NB4 (cell line): ENCODE measurements around the gene DYTN.

ENCODE experiments used
- POLR2A ChIP-seq: IDR thresholded peaks from 2 replicates; pipeline ENCODE4 v1.6.1; 2011; ENCODE audit warnings: mild to moderate bottlenecking; ENCODE audit not compliant: insufficient read length; ENCODE audit errors: extremely low read depth
- TF ChIP-seq, protein P1 (sequence below): IDR thresholded peaks from one replicate; pipeline ENCODE4 v1.5.1; 2012; ENCODE audit warnings: low read depth, low read length
- TF ChIP-seq, protein P2 (sequence below): IDR thresholded peaks from 2 replicates; pipeline ENCODE4 v1.6.1; 2011; ENCODE audit warnings: low read depth, low read length

DNA sequence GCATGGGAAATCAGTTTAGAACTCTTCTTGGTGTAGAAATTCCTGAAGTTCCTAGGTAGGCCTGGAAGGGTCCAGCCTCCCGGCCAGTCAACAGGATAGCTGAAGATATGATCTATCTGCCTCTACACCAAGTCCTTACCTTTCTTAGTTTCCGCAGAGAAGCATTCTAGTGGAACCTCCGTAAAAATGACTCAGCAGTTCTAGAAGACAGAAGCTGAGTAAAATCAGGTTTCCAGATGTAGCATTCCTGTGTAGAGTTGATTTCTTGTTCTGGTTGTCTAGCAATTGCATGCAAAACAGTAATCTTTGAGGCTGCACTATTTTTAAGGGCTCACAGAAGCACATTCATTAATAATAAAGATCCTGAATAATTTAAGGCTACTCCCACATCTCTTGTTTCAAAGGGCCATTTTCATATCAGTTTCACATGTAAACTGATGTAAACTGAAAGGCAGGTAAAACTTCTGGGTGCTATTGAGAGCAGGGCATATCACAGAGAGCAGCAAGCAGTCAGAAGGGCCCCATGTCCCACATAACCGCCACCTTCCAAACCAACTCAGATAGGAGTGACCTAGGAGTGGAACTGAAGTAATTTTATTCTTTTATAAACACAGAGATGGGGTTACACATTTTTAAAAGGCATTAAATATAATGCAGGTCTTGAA lies 3.2 kb upstream of the DYTN start:
- TF ChIP-seq, protein P1, sequence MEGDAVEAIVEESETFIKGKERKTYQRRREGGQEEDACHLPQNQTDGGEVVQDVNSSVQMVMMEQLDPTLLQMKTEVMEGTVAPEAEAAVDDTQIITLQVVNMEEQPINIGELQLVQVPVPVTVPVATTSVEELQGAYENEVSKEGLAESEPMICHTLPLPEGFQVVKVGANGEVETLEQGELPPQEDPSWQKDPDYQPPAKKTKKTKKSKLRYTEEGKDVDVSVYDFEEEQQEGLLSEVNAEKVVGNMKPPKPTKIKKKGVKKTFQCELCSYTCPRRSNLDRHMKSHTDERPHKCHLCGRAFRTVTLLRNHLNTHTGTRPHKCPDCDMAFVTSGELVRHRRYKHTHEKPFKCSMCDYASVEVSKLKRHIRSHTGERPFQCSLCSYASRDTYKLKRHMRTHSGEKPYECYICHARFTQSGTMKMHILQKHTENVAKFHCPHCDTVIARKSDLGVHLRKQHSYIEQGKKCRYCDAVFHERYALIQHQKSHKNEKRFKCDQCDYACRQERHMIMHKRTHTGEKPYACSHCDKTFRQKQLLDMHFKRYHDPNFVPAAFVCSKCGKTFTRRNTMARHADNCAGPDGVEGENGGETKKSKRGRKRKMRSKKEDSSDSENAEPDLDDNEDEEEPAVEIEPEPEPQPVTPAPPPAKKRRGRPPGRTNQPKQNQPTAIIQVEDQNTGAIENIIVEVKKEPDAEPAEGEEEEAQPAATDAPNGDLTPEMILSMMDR = no peak
- TF ChIP-seq, protein P2, sequence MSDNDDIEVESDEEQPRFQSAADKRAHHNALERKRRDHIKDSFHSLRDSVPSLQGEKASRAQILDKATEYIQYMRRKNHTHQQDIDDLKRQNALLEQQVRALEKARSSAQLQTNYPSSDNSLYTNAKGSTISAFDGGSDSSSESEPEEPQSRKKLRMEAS = no peak
- no peak for TF ChIP-seq POLR2A
